K562 (cell line): ENCODE results near the gene UFSP1. TPM values are rescaled to one million over a fixed set of nuclear protein-coding genes. Genes with fewer than 3 reads are reported as not detected.
A peak's percentile ranks its signal among the peaks of the same experiment; 100 is the strongest.

Experiments
- ASH1L ChIP-seq: fragments of 450-650 bp; IDR thresholded peaks from 2 replicates; pipeline ENCODE4 v1.6.1; 2018; ENCODE audit warnings: borderline replicate concordance, mild to moderate bottlenecking, low read depth; ENCODE audit not compliant: partially characterized antibody
- BCLAF1 ChIP-seq, 2 experiments: fragments of 450-650 bp in 1 of 2; IDR thresholded peaks; 2 replicates each; pipeline ENCODE4 v1.6.1; 2011 to 2017; ENCODE audit warnings: low read depth in 2 of 2, antibody characterized with exemption in 1 of 2, borderline replicate concordance in 1 of 2, low read length in 1 of 2, mild to moderate bottlenecking in 1 of 2, mixed read lengths in 1 of 2; ENCODE audit not compliant: control insufficient read depth in 1 of 2
- BRF1 ChIP-seq: IDR thresholded peaks from 3 replicates; pipeline ENCODE4 v1.6.1; 2011; ENCODE audit warnings: borderline replicate concordance, mild to moderate bottlenecking; ENCODE audit not compliant: insufficient read length; ENCODE audit errors: extremely low read depth
- CHD4 ChIP-seq: fragments of 200-600 bp; sonication (generic); IDR thresholded peaks from 3 replicates; pipeline ENCODE4 v1.6.1; 2012; ENCODE audit warnings: low read depth, mild to moderate bottlenecking, mixed read lengths, low read length, inconsistent platforms; ENCODE audit not compliant: insufficient read depth, insufficient replicate concordance, poor library complexity, severe bottlenecking
- CREBBP ChIP-seq: IDR thresholded peaks from one replicate; pipeline ENCODE4 v1.6.1; 2012; ENCODE audit warnings: low read depth, mild to moderate bottlenecking, control low read depth, inconsistent platforms, low read length
- DLX4 ChIP-seq: fragments of 250-450 bp; sonication (Bioruptor Pico); IDR thresholded peaks from 2 replicates; pipeline ENCODE4 v1.6.1; 2021; ENCODE audit warnings: mild to moderate bottlenecking
- ELF2 ChIP-seq: fragments of 250-450 bp; sonication (Bioruptor Pico); IDR thresholded peaks from 2 replicates; pipeline ENCODE4 v1.5.0; 2021; ENCODE audit warnings: mild to moderate bottlenecking
- HLTF ChIP-seq: fragments of 450-650 bp; IDR thresholded peaks from 2 replicates; pipeline ENCODE4 v1.6.1; 2016
- HMG20B ChIP-seq: fragments of 250-450 bp; sonication (Bioruptor Pico); IDR thresholded peaks from 2 replicates; pipeline ENCODE4 v1.5.0; 2021; ENCODE audit warnings: mild to moderate bottlenecking
- KDM1A ChIP-seq, 2 experiments: fragments of 450-650 bp; IDR thresholded peaks; 2 replicates each; pipeline ENCODE4 v1.6.1; 2016; ENCODE audit warnings: mild to moderate bottlenecking in 2 of 2
- LARP7 ChIP-seq: fragments of 450-650 bp; IDR thresholded peaks from 2 replicates; pipeline ENCODE4 v1.6.1; 2016
- MCM5 ChIP-seq: fragments of 450-650 bp; IDR thresholded peaks from 2 replicates; pipeline ENCODE4 v1.6.1; 2016; ENCODE audit warnings: low read depth
- NBN ChIP-seq: fragments of 450-650 bp; IDR thresholded peaks from 2 replicates; pipeline ENCODE4 v1.6.1; 2016; ENCODE audit warnings: low read depth, mild to moderate bottlenecking
- NFATC3 ChIP-seq: fragments of 450-650 bp; IDR thresholded peaks from 2 replicates; pipeline ENCODE4 v1.6.1; 2017; ENCODE audit warnings: mild to moderate bottlenecking
- PHF20 ChIP-seq: fragments of 450-650 bp; IDR thresholded peaks from 2 replicates; pipeline ENCODE4 v1.6.1; 2018; ENCODE audit not compliant: partially characterized antibody
- PHF8 ChIP-seq: fragments of 200-600 bp; sonication (generic); IDR thresholded peaks from 2 replicates; pipeline ENCODE4 v1.6.1; 2012; ENCODE audit warnings: mixed run types, mild to moderate bottlenecking, inconsistent platforms, low read length, moderate library complexity, borderline replicate concordance
- RBM22 ChIP-seq: fragments of 200-400 bp; formaldehyde crosslinking; IDR thresholded peaks from 2 replicates; pipeline ENCODE4 v1.6.1; 2018; ENCODE audit warnings: low read length, low read depth; ENCODE audit not compliant: poor library complexity, severe bottlenecking
- SAFB ChIP-seq: fragments of 200-400 bp; formaldehyde crosslinking; IDR thresholded peaks from 2 replicates; pipeline ENCODE4 v1.6.1; 2017; ENCODE audit warnings: low read depth, low read length, borderline replicate concordance
- SMAD2 ChIP-seq: fragments of 150-350 bp; IDR thresholded peaks from 2 replicates; pipeline ENCODE4 v1.6.1; 2014; ENCODE audit warnings: low read depth, mild to moderate bottlenecking, low read length
- SMARCA5 ChIP-seq: fragments of 450-650 bp; IDR thresholded peaks from 2 replicates; pipeline ENCODE4 v1.6.1; 2016
- TEAD2 ChIP-seq: fragments of 450-650 bp; IDR thresholded peaks from 2 replicates; pipeline ENCODE4 v1.6.1; 2016; ENCODE audit warnings: missing genetic modification characterization, control low read depth, missing compliant biosample characterization
- THRAP3 ChIP-seq: fragments of 450-650 bp; IDR thresholded peaks from 2 replicates; pipeline ENCODE4 v1.6.1; 2016; ENCODE audit warnings: mild to moderate bottlenecking, inconsistent platforms, borderline replicate concordance
- TRIM24 ChIP-seq, 2 experiments: fragments of 450-650 bp; IDR thresholded peaks; 2 replicates each; pipeline ENCODE4 v1.6.1; 2016
- ZNF717 ChIP-seq: fragments of 250-450 bp; sonication (Bioruptor Pico); IDR thresholded peaks from 2 replicates; pipeline ENCODE4 v1.5.0; 2021
- polyA plus RNA-seq, 8 experiments: library from polyadenylated mRNA; depleted of rRNA in 4 of 8; stranded (reverse) in 5 of 8; unstranded in 3 of 8; fragments of >200 nt; fragmentation: Nextera tagmentation in 2 of 8; fragmentation: Illumina TruSeq in 1 of 8; extraction: Ambion mirVana in 2 of 8; extraction: Trizol in 1 of 8; gene quantifications; 2 replicates each; pipeline versions ENCODE4 v1.2.1 to v1.2.3, GENCODE V29; 2011 to 2014; ENCODE audit warnings: inconsistent platforms in 1 of 8, missing spikeins in 1 of 8
- total RNA-seq, 7 experiments: library from RNA; depleted of rRNA in 6 of 7; stranded (reverse); fragments of >200 nt in 6 of 7; fragmentation: Illumina TruSeq in 2 of 7; extraction: Trizol in 2 of 7; gene quantifications; 2 replicates each; pipeline versions ENCODE4 v1.2.1 to v1.2.3, GENCODE V29; 2011 to 2021; ENCODE audit warnings: low replicate concordance in 1 of 7
- TF ChIP-seq, protein P1 (sequence below): fragments of 450-650 bp; IDR thresholded peaks from 2 replicates; pipeline ENCODE4 v1.6.1; 2016; ENCODE audit warnings: low read depth, mild to moderate bottlenecking, moderate library complexity

Gene UFSP1
- total and polyA plus RNA-seq, 9 of the 15 experiments (the other 6 are each of a cell fraction or from before 2014, with no cell fraction given) = 0.50 to 18.8 (median 2.1) TPM

DNA sequence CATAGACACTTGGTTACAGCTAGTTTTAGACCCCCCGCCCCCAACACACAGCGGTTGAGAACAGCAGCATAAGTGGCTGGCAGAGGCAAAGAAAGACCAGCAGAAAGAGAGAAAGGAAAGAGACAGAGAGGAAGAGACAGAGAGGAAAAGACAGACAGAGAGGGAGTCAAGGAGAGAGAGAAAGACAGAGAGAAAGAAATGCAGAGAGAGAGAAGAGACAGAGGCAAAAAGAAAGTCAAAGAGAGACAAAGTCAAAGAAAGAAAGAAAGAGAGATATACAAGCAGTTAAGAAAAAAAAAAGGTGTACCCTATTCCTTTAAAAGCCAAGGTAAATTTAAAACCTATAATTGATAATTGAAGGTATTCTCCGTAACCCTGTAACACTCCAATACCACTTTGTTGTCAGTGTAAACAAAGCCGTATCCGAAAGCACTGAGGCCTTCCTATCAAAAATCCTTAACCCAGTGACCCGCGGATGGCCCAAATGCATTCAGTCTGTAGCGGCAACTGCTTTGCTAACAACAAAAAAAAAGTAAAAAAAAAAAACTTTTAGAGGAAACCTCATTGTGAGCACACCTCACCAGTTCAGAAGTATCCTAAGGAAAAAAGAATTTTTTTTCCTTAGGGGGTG lies 48.9 kb downstream of the UFSP1 start (continued):
- TF ChIP-seq BCLAF1 (IDR thresholded peaks at IDR 0.05; ENCODE audit: borderline replicate concordance in 1 of 2, control insufficient read depth in 1 of 2, low read depth in 2 of 2, low read length in 1 of 2) (peak in 1 of 2 experiments; percentile 38; a peak in 1 of 4 replicates), BRF1 (no peak), CHD4 (no peak), SAFB (no peak), DLX4 (CRISPR knock-in tag) (no peak), MCM5 (0 out of 2 replicates have a peak, but pooled peaks have one; percentile 82), NFATC3 (0 out of 2 replicates have a peak, but pooled peaks have one; percentile 68), HMG20B (CRISPR knock-in tag) (no peak), SMAD2 (no peak), TEAD2 (tag) (no peak), HLTF (peak; percentile 96), THRAP3 (peak; percentile 89; the same call in 1 of the 2 replicates), PHF8 (no peak), CREBBP (no peak), SMARCA5 (peak; percentile 80; the same call in 1 of the 2 replicates), NBN (peak; percentile 85; the same call in 1 of the 2 replicates), TRIM24 (IDR thresholded peaks at IDR 0.05) (peak in 1 of 2 experiments; percentile 56; a peak in 1 of 4 replicates), PHF20 (no peak), ASH1L (peak; percentile 50), RBM22 (no peak), ZNF717 (CRISPR knock-in tag) (no peak), ELF2 (no peak), KDM1A (IDR thresholded peaks at IDR 0.05) (no peak), LARP7 (peak; percentile 98)
- TF ChIP-seq, protein P1, sequence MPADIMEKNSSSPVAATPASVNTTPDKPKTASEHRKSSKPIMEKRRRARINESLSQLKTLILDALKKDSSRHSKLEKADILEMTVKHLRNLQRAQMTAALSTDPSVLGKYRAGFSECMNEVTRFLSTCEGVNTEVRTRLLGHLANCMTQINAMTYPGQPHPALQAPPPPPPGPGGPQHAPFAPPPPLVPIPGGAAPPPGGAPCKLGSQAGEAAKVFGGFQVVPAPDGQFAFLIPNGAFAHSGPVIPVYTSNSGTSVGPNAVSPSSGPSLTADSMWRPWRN = 0 out of 2 replicates have a peak, but pooled peaks have one; percentile 44
